Gastrocnemius medialis (tissue), 4 donors: ENCODE results near the gene SYNJ2. TPM values are rescaled to one million over a fixed set of nuclear protein-coding genes. Genes with fewer than 3 reads are reported as not detected.
A peak's percentile ranks its signal among the peaks of the same experiment; 100 is the strongest.

ENCODE experiments used
- ATAC-seq, 2 donors: fragments of 150-250 bp; one replicate each; pipeline ENCODE4 v1.9.1; 2016
- DNase-seq, 2 donors: peaks; one replicate each; pipeline ENCODE4 v3.0.0-alpha.2; 2019
- H3K27ac ChIP-seq, 4 donors: fragments of 200-600 bp; sonication (generic); 1 replicate in 1 of 4; 2 replicates in 3 of 4; pipeline ENCODE4 v1.5.1; 2016 to 2018; ENCODE audit warnings: mild to moderate bottlenecking in 2 of 4, moderate library complexity in 1 of 4
- H3K27me3 ChIP-seq, 3 donors: fragments of 200-600 bp; sonication (generic) in 2 of 3; 1 replicate in 1 of 3; 2 replicates in 2 of 3; pipeline versions ENCODE4 v1.5.1 to v1.6.0; 2016 to 2019; ENCODE audit warnings: mild to moderate bottlenecking in 1 of 3, moderate library complexity in 1 of 3
- H3K36me3 ChIP-seq, 2 donors: fragments of 200-600 bp; sonication (generic) in 1 of 2; one replicate each; pipeline ENCODE4 v1.5.1; 2017 to 2018
- H3K4me1 ChIP-seq, 2 donors: fragments of 200-600 bp; sonication (generic) in 1 of 2; one replicate each; pipeline ENCODE4 v1.5.1; 2016 to 2017; ENCODE audit warnings: mild to moderate bottlenecking in 2 of 2
- H3K4me3 ChIP-seq, 4 donors: fragments of 200-600 bp; sonication (generic) in 3 of 4; 1 replicate in 1 of 4; 2 replicates in 3 of 4; pipeline ENCODE4 v1.5.1; 2016 to 2019; ENCODE audit warnings: mild to moderate bottlenecking in 2 of 4
- H3K9me3 ChIP-seq, 3 donors: fragments of 200-600 bp; sonication (generic) in 2 of 3; 1 replicate in 1 of 3; 2 replicates in 2 of 3; pipeline ENCODE4 v1.5.1; 2016 to 2019
- CTCF ChIP-seq, 5 experiments: fragments of 450-650 bp in 3 of 5; fragments of 200-600 bp in 2 of 5; sonication (generic) in 2 of 5; IDR thresholded peaks in 4 of 5; conservative IDR thresholded peaks in 1 of 5; 1 replicate in 4 of 5; 2 replicates in 1 of 5; pipeline ENCODE4 v1.5.1; 2016 to 2019; ENCODE audit warnings: antibody characterized with exemption in 5 of 5, mild to moderate bottlenecking in 3 of 5, moderate library complexity in 3 of 5
- POLR2A ChIP-seq, 2 donors: fragments of 450-650 bp; IDR thresholded peaks; one replicate each; pipeline ENCODE4 v1.6.1; 2017; ENCODE audit warnings: antibody characterized with exemption in 2 of 2, mild to moderate bottlenecking in 2 of 2, moderate library complexity in 2 of 2
- in situ Hi-C, 4 donors: fragments of 200-750 bp; cut with MboI; loops; one replicate each; pipeline versions ENCODE4 v1.15.0 to v1.8.0; 2017; ENCODE audit warnings: low sequenced_read_pairs in 4 of 4
- intact Hi-C: fragments of 100-400 bp; cut with DNase I; formaldehyde crosslinking; loops from one replicate; pipeline ENCODE4 v1.15.1; 2023; ENCODE audit warnings: low total_unique reads
- total RNA-seq, 4 donors: library from RNA; depleted of rRNA; stranded (reverse); fragments of >200 nt; gene quantifications; one replicate each; pipeline versions ENCODE4 v1.1.0 to v1.2.3, GENCODE V29; 2016

The SYNJ2 gene
- total RNA-seq, 4 donors from 2014 or later, result 3.9 to 17.0 (median 7.0) TPM

- DNase-seq (peak; percentile 33 to 63), ATAC-seq (peak; percentile 59 to 73)
- TF ChIP-seq POLR2A (IDR thresholded peaks at IDR 0.05) (no peak), CTCF (IDR thresholded peaks at IDR 0.05 in 4 of 5, conservative IDR thresholded peaks at IDR 0.05 in 1 of 5) (no peak)
- H3K4me3 ChIP-seq, result no peak overlapping the region
- in situ Hi-C loops (loop anchor here in 3 of 4 donors (5.0 to 10.0 kb wide), 2 partner anchors 75 to 83 kb away; no protein-coding TSS in a partner anchor), intact Hi-C loops (no loop called here)
- peaks cover 28 to 29% of the 10 kb centered on the region in 2 donors for H3K4me1 ChIP-seq
- H3K27ac ChIP-seq, result peak overlapping the region; percentile 32 to 64 (median 62)
- H3K36me3 ChIP-seq, result no peaks in the 10 kb centered on the region
- no peaks in the 10 kb centered on the region for H3K27me3 ChIP-seq
- H3K9me3 ChIP-seq, result no peaks in the 10 kb centered on the region
These were observed 8.1 kb downstream of the SYNJ2 start for GRCh38 chr6:157989541-157990289.

GRCh38 chr6:157990321-157991066 lies 8.8 kb downstream of the SYNJ2 start:
- ATAC-seq, result peak in 1 of 2 donors; percentile 11
- Histone ChIP-seq H3K27ac (peak overlapping the region in 3 of 4 donors; percentile 32 to 64 (median 62)), H3K4me3 (no peak overlapping the region), H3K27me3 (no peaks in the 10 kb centered on the region), H3K4me1 (peaks cover 28 to 29% of the 10 kb centered on the region in 2 donors), H3K9me3 (no peaks in the 10 kb centered on the region), H3K36me3 (no peaks in the 10 kb centered on the region)
- TF ChIP-seq POLR2A (IDR thresholded peaks at IDR 0.05) (no peak), CTCF (IDR thresholded peaks at IDR 0.05 in 4 of 5, conservative IDR thresholded peaks at IDR 0.05 in 1 of 5) (no peak)
- in situ Hi-C loops, result no loop called here
- no peak for DNase-seq
- intact Hi-C loops, result no loop called here

GRCh38 chr6:157991067-157991432 lies 9.4 kb downstream of the SYNJ2 start:
- DNase-seq, result no peak
- Histone ChIP-seq H3K9me3 (no peaks in the 10 kb centered on the region), H3K4me3 (no peak overlapping the region), H3K27me3 (no peaks in the 10 kb centered on the region), H3K4me1 (peaks cover 28 to 29% of the 10 kb centered on the region in 2 donors), H3K36me3 (no peaks in the 10 kb centered on the region), H3K27ac (no peak overlapping the region)
- intact Hi-C loops, result no loop called here
- no peak for TF ChIP-seq POLR2A (IDR thresholded peaks at IDR 0.05)
- no peak for TF ChIP-seq CTCF (IDR thresholded peaks at IDR 0.05 in 4 of 5, conservative IDR thresholded peaks at IDR 0.05 in 1 of 5)
- in situ Hi-C loops, result no loop called here
- ATAC-seq, result no peak

GRCh38 chr6:157993076-157993475 lies 11.4 kb downstream of the SYNJ2 start:
- in situ Hi-C loops, result no loop called here
- H3K27ac ChIP-seq, result no peak overlapping the region
- no peak for DNase-seq
- H3K27me3 ChIP-seq, result no peaks in the 10 kb centered on the region
- no peaks in the 10 kb centered on the region for H3K36me3 ChIP-seq
- no peak for ATAC-seq
- intact Hi-C loops, result no loop called here
- TF ChIP-seq CTCF (IDR thresholded peaks at IDR 0.05 in 4 of 5, conservative IDR thresholded peaks at IDR 0.05 in 1 of 5) (no peak), POLR2A (IDR thresholded peaks at IDR 0.05) (no peak)
- H3K4me1 ChIP-seq, result peaks cover 24 to 26% of the 10 kb centered on the region in 2 donors
- no peak overlapping the region for H3K4me3 ChIP-seq
- no peaks in the 10 kb centered on the region for H3K9me3 ChIP-seq
